Left colon (tissue), 2 donors: ENCODE measurements around the gene KRTAP10-12. TPM values are rescaled to one million over a fixed set of nuclear protein-coding genes. Genes with fewer than 3 reads are reported as not detected.

Experiments
- ATAC-seq: fragments of 200-7000 bp; cut with Tn5 transposase; one replicate; pipeline ENCODE4 v1.9.1; 2020; ENCODE audit warnings: mild to moderate bottlenecking, moderate library complexity
- DNase-seq, 2 donors: peaks; one replicate each; pipeline ENCODE4 v3.0.0-alpha.2; 2020
- intact Hi-C, 2 donors: fragments of 100-400 bp; cut with DNase I in 1 of 2; cut with micrococcal nuclease in 1 of 2; formaldehyde crosslinking; loops; one replicate each; pipeline versions ENCODE4 v1.11.2 to v1.14.0; 2022; cut with DNase I, micrococcal nuclease
- total RNA-seq, 2 donors: library from RNA; stranded (reverse); fragmentation: NEBNext Ultra II Directional; extraction: Animal tissue kit (Norgen Biotek cat#: 25700); gene quantifications; one replicate each; pipeline ENCODE4 v1.2.1, GENCODE V29; 2021
- donor health status: DM: no; HTN: no; CAD: no.
- donor health status: DM: yes; HTN: yes; CAD: no.

The KRTAP10-12 gene
- total RNA-seq, 2 donors from 2014 or later, result not detected

DNA sequence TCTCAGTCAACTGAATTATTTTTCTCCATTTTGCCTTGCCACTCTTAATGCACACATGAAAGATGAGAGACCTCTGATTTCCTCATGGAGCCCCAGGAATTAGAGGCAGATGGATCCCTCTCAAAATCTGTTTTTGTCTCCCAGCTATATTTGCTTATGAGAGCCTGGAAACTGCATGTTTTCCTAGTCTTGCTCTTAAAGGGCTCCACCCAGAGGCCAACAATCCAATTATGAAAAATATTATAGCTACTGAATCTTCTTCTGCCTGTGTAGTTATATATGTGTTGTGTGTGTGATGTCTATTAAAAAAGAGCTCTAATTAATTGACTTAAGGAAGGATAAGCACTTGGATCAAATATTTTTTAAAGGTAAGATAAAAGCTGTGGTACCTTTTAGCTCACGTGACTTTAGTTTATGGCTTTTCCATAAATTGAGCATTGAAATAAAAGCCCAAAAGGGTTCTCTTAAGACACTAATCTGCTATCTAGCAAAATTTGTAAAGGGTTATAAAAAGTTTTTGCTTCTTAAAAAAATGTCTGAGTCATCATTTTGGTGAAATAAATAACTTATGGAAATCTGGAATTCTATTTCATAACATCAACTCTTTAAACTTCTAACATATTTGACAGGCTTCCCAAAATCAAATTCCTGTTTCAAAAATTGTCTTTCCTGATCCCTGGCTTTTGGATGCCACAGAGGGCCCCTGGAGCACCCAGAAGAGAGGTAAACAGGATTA lies 45.6 kb downstream of the KRTAP10-12 start:
- no peak for DNase-seq
- peak; percentile 48 for ATAC-seq
- intact Hi-C loops, result no loop called here

Other genes with a start within 250 kb of the KRTAP10-12 start
- 1 to 10 TPM; 2.5 to 3.5 TPM for gene LRRC3, start 241.7 kb upstream of the KRTAP10-12 start, total RNA-seq
- gene KRTAP10-1, start 157.0 kb upstream of the KRTAP10-12 start, total RNA-seq, result not detected
- not detected for gene KRTAP10-2, start 145.7 kb upstream of the KRTAP10-12 start, total RNA-seq
- not detected for gene KRTAP10-3, start 138.4 kb upstream of the KRTAP10-12 start, total RNA-seq
- gene KRTAP10-4, start 123.4 kb upstream of the KRTAP10-12 start, total RNA-seq, result not detected
- not detected for gene KRTAP10-5, start 116.6 kb upstream of the KRTAP10-12 start, total RNA-seq
- not detected for gene KRTAP10-6, start 104.7 kb upstream of the KRTAP10-12 start, total RNA-seq
- gene KRTAP10-7, start 96.6 kb upstream of the KRTAP10-12 start, total RNA-seq, result not detected
- not detected for gene KRTAP10-8, start 85.1 kb upstream of the KRTAP10-12 start, total RNA-seq
- not detected for gene KRTAP10-9, start 70.1 kb upstream of the KRTAP10-12 start, total RNA-seq
- not detected for gene KRTAP10-10, start 59.8 kb upstream of the KRTAP10-12 start, total RNA-seq
- not detected for gene KRTAP10-11, start 50.8 kb upstream of the KRTAP10-12 start, total RNA-seq
- not detected for gene KRTAP12-4, start 42.5 kb upstream of the KRTAP10-12 start, total RNA-seq
- gene KRTAP12-3, start 39.2 kb upstream of the KRTAP10-12 start, total RNA-seq, result not detected
- gene KRTAP12-2, start 30.2 kb upstream of the KRTAP10-12 start, total RNA-seq, result not detected
- not detected for gene KRTAP12-1, start 15.0 kb upstream of the KRTAP10-12 start, total RNA-seq
- gene TSPEAR, start 14.4 kb downstream of the KRTAP10-12 start, total RNA-seq, result under 1 TPM in 1 of 2 donors, not detected in 1; 0.09 TPM
- gene UBE2G2, start 104.6 kb downstream of the KRTAP10-12 start, total RNA-seq, result 10 to 100 TPM; 56.7 to 79.4 TPM
- gene SUMO3, start 120.9 kb downstream of the KRTAP10-12 start, total RNA-seq, result 10 to 100 TPM; 67.3 to 73.2 TPM
- gene PTTG1IP, start 176.5 kb downstream of the KRTAP10-12 start, total RNA-seq, result 100 to 1,000 TPM; 206 to 380 TPM
- 10 to 100 TPM in 1 of 2 donors, 1 to 10 TPM in 1; 6.8 to 33.1 TPM for gene ITGB2, start 223.7 kb downstream of the KRTAP10-12 start, total RNA-seq
- gene SLX9, start 242.9 kb downstream of the KRTAP10-12 start, total RNA-seq, result 10 to 100 TPM; 22.3 to 30.5 TPM